AML-193 (cell line): Measurements from ENCODE around the gene ZIC1.

ENCODE experiments used
- DNase-seq, 2 experiments: peaks; one replicate each; lab custom pipeline; 2025; lab: John Stamatoyannopoulos, UW

ZIC1 gene

DNA sequence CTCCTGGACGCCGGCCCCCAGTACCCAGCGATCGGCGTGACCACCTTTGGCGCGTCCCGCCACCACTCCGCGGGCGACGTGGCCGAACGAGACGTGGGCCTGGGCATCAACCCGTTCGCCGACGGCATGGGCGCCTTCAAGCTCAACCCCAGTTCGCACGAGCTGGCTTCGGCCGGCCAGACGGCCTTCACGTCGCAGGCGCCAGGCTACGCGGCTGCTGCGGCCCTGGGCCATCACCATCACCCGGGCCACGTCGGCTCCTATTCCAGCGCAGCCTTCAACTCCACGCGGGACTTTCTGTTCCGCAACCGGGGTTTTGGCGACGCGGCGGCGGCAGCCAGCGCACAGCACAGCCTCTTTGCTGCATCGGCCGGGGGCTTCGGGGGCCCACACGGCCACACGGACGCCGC is 956 bp downstream of the ZIC1 start:
- no peak for DNase-seq

DNA sequence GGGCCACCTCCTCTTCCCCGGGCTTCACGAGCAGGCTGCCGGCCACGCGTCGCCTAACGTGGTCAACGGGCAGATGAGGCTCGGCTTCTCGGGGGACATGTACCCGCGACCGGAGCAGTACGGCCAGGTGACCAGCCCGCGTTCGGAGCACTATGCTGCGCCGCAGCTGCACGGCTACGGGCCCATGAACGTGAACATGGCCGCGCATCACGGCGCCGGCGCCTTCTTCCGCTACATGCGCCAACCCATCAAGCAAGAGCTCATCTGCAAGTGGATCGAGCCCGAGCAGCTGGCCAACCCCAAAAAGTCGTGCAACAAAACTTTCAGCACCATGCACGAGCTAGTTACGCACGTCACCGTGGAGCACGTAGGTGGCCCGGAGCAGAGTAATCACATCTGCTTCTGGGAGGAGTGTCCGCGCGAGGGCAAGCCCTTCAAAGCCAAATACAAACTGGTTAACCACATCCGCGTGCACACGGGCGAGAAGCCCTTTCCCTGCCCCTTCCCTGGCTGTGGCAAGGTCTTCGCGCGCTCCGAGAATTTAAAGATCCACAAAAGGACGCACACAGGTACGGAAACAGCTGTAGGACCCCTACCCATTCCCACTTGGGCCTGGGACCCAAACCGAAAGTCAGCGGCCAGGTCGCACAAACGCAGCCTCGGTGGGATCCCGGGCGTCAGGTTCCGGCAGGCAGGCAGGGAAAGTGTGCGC is 1.5 kb downstream of the ZIC1 start:
- DNase-seq, result no peak

DNA sequence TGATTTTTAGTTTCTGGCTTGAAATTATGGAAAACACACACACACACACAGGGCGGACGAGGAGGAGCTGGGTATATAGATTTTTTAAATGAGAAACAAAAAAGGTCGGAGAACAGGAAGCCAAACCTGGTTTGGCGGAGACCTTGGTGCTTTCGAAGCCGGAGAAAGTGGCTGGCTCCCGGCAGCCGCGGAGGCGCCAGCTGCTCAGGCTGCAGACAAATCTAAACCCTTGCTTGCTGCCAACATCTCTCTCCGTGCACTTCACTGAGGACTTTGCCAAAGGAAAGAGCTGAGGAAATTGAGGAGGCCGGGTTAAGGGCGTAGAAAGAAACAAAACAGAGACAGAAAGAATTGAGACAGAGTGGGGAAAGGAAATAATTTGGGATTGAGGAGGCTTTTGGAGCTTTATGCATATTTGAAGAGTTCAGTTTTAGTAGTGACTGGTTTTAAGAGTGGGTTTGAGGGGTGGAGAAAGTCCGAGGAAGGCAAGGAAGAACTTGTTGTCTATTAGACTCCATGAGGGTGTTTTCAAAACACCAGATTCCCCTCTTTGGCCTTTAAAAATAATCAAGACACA is 2.2 kb downstream of the ZIC1 start:
- DNase-seq, result no peak

DNA sequence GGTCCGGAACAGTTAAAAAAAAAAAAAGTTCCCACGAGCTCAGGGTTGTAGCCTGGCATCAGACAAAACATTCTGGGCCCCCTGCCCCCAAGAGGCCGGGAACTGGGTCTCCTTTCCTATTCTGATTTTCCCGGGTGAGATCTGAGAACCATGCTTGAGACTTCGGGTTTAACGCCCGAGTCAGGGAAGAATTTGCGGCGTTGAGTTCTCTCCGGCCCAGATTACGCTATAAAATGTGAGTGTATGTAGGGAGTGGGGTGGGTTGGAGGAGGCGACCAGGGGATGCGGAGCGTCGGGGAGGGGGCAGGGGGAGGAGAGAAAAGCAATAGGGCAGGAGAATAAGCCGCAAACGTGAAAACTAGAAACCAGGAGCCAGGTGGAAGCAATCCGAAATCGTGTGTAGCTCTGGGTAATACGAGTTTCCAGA is 2.7 kb downstream of the ZIC1 start:
- DNase-seq, result no peak

DNA sequence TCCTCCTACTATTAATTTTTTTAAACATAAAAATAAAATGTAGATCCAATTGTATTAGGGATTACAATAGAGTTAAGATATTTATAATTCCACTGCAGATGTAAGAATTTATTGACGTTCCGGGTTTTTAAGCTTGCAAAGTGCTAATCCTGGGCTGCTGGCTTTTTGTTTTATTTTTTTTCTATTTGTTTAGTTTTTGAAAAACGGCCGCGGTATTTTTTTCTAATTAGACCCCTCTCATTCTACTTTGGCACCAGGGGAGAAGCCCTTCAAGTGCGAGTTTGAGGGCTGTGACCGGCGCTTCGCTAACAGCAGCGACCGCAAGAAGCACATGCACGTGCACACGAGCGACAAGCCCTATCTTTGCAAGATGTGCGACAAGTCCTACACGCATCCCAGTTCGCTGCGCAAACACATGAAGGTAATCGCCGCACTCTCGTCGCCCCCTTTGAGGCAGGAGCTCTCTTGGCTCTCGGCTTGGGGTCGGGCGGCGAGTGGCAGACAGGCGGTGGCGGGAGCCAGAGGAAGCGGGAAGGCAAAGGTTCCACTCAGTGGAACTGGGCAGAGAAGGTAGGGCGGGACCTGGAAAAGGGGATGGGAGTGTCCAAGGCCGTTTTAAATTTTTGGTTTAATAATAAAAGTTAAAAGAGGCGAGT is 3.2 kb downstream of the ZIC1 start:
- no peak for DNase-seq

DNA sequence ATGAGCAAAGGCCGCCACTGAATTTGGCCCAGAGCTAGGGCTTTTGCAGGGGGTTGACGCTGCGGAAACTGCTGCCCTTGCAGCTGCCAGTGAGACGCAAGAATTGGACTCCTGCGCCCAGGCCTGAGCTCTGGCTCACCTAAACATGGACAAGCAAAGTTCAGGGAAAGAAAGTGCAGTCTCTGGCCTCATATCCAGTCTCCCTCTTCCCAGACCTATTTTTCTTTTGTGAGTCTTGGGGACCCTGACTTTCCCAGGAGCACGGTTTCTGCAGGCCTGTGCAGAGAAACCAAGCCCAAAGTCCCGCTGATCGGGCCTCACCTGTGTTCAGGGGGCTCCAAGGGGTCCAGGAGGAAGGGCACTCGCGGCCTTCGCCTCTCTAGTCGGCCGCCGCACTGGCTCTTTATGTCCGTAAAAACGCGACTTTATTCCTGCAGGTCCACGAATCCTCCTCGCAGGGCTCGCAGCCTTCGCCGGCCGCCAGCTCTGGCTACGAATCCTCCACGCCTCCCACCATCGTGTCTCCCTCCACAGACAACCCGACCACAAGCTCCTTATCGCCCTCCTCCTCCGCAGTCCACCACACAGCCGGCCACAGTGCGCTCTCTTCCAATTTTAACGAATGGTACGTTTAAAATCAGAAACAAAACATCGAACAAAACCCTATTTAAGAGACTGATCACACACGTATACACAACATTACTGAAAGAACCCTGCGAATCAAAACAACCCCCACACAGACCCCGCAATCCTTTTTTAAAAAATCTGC is 3.9 kb downstream of the ZIC1 start:
- DNase-seq, result no peak

DNA sequence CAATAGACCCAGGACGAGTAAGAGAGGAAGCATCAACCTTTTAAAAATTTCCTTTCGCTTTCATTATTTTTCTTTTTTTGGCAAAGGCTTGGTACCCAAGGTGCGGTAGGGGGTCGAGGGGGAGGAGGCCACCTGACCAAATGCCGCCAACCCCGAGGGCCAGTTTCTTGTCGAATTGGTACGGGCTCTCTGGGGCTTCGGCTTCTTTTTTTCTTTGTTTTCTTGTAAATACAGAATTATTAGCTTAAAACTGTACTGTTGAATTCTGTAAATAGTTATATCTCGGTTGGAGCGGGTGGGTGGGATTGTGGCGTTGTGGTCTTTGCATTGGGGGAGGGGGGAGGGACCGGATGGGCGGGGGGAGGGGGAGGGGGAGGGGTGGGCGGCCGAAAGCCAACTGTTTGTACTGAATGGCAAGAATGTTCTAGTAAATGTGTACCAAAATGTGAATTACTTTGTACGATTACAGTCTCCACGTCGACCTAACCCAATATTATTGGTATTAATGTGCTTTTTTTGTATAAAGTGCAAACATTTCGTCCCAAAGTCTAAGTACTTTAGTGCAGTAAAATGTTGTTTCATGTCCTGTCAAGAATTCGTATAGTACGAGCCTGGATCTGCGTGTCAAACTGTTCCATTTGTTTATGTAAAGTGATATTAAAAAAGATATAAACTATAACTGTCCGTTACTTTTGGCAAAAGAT is 4.7 kb downstream of the ZIC1 start:
- no peak for DNase-seq

DNA sequence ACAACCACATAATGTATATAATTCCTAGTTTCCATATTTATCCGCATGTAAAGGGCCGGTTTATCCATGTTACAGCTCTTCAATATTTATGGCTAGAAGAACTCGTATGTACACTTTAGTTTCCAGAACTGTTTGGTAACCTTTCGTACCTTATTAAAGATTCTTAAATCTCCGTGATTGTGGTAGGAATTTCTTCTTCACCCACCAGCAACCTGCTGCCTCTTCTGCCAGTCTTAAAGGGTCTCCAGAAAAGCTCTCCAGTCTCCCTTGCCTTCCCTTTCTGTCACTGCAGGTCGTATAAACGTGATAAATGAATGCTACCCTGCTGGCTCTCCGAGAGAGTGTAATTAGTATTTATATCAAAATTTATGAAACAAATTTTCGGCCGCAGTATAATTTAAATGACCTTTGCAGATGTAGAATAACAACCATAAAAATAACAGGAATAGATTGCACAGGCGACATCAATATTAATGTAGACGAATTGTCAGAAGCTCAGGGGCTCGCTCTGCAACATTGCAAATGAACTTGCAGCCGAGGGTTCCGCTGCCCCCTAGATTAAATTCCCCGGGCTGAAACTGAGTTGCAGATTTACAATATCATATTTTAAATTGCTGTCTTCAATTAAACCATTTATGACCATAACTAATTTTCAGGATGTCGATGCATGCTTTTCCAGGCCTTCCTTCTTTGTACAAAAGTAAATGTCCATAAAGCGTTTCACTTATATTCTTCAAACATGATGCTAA is 5.4 kb downstream of the ZIC1 start:
- DNase-seq, result no peak

DNA sequence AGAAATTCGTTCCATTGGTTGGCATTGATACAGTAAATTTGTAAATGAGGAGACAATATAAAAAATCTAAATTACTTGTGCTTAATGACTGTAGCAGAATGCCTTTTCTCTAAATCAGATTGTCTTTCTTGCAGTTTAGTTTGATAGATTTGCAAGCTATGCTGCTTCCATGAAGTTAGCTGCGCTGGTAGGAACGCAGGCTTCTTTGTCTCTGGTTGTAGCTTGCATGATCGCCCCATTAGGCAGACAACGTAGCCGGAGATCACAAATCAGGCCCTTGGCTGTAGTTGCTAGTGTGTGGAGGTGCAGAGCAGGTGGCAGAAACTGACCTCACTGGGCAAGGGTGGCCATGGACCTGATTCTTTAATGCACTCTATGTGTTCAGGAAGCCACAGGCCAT is 6.1 kb downstream of the ZIC1 start:
- no peak for DNase-seq

DNA sequence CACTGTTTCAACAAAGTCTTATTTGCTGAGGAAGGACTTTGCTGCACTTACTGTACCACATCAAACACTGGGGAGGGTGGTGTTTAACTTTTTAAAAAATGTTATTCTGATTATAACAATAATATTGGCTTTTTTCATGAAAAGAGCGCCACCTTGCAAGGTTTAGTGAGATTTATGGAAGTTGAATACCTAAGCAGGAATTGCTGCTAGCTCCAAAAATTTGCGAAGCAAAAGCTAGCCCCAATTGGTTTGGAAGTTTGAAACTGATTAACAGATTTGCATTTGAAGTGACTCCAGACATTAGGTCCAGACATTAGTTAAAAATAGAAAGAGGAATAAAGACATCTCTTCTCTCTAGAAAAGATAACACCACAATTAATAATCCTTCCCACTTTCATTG is 6.7 kb downstream of the ZIC1 start:
- DNase-seq, result no peak

DNA sequence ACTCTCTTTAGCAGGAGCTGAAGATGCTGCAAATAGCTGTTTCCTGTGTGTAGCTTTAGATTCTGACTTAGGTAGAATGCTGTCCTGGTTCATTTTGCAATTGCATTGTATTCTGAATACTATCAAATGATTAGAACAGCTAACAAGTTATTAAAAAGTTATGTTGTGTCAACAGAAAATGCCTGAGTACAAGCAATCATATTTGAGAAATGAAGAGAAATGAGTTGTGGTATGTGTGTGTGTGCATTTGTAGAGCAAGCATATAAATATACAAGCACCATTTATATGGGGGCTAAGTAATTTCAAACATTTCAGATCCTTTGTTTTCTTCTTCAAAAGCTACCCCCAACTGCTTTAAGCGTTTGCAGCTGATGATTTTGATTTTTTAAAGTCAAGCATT is 7.8 kb downstream of the ZIC1 start:
- no peak for DNase-seq

DNA sequence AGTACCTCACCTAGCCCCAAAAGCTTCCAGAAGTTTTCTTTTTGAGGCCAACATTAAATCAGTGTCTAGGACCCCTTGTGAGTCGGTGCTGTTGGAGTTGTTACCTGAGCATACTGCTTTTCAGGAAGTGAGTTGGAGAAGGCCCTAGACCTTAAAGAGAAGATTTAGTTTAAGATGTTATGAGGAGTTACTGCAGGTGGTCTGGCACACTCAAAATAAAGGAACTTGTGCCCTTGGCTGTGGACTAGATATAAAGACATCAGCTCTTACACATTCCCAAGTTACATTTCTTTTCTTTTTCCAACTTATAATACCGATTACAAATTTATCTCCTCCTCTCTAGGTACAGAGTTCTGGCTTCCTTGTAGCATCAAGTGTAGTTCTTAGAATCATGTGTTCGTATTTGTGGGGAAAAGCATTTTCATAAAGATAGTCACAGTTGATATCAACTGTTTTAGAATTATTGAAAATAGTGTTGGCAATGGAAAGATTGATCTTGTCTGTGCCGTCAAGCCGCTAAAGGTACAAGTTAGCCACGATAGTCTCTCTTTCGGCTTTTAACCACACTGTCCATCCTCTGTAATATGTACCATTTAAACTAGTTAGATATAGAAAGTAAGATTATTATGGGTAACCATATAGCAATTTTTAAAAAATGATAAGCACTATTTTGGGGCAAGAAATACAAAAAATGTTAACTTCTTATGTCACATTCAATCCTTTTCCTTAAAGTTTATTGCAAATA is 8.6 kb downstream of the ZIC1 start:
- no peak for DNase-seq

DNA sequence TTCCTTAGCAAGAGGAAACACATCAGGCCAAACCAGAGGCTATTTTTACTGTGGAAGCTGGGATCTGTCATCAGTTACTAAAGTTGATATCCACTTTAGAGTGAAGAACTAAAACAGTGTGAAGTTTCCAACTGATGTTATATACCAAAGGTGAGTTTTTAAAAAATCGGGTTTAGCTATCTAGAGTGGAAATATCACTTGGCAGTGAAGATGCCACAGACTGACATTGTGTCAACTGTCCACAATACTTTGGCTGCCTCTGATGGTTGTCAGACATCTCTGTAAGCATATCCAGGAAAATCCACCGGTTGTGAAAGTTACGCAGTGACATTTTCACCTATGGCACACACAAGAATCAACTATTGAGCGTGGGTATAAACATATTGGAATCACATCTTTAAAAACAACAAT is 9.2 kb downstream of the ZIC1 start:
- no peak for DNase-seq

DNA sequence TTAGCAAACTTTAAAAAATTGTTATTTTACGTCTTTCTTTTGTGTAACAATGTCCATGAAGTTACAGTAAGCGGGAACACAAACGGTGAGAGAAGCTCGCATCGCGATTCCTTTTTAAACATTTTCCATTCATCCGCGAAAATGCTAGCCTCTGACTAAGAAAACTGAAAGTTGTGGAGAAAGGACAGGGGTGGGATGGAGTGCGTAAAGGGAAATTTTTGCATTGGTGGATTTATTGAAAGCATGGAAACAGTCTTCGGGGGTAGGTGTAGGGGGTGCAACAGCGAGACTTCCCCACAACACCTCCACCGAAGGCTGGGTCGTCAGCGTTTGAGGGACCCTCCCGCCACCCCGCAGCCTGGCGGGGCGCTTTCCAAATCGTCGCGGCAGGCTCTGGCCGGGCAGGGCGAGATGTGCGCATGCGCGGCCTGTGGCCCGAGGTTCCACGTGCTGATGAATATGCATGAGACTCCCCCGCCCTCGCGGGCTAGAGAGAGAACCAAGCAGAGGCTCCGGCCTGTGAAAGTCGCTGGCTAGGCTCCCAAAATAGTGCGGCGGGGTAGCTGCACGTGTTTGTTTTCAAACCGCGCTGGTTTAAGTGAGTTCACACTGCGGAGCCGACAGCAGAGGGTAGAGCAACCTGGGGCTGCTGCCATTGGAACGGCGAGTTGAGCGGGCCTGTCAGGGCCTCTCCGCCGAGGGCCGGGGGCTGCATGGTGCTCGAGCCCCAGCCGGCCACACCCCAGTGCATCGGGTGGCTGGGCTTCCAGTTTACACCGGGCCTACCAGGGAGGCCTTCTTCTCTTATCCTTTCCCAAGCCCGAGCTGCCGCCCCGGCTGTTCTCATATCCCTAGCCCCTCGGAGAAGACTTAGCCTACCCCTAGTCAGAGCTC is 9.9 kb downstream of the ZIC1 start:
- DNase-seq, result no peak

DNA sequence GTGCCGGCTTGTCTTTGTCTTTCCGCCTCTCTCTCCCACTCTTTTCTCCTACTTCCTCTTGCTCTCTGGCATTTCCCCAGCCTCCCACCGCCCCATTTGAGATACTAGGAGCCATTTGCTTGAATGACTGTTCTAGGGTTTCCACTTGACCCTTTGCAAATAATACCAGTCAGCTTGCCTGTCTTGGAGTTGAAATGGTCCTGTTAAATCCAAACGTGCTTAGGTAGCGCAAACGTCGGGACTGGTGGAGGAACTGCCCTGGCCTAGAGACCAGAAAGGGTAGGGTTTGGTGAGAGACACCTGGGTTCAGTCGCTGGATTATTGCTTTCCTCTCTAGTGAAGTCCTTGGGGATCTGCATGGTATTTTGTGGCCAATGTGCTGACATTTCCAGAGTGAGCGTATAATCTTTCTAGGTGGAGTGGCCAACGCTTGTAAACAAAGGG is 10.6 kb downstream of the ZIC1 start:
- no peak for DNase-seq

DNA sequence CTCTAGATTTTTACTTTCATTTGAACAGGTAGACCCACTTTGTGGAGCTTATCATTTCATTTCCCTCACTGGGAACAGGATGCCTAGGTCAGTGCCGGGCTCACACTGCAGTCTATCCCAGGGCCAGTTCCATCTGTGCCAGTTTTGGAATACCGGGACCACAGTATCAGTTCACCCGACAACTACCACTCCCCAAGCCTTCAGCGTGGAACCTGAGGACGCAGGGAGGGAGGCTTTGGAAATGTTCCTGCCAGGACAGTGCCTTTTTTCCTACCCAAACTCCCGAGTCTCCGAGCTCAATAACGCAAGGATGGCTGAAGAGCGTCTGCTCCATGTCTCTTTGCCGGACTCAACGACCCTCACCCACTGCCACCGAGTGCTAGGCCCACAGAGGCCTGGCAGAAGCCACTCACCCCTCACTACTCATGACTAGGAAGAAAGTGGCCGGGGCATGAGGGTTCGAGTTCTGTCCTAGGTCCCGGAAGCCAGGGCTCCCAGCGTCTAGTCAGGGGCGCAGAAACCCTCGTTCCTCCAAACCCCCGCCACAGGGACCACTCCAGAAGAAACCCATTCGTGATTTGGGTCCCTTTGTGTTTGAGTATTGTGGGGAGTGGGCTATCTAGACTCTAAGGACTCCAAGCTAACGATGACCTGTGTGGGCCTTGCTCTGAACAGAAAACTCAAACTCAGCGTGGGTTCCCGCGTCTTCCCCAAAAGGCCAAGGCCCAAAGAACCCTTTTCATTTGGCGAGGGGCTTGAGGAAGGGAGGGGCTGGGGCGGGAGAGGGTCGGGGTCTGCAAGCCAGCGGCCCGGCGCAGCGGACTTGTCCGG is 11.4 kb downstream of the ZIC1 start:
- no peak for DNase-seq

DNA sequence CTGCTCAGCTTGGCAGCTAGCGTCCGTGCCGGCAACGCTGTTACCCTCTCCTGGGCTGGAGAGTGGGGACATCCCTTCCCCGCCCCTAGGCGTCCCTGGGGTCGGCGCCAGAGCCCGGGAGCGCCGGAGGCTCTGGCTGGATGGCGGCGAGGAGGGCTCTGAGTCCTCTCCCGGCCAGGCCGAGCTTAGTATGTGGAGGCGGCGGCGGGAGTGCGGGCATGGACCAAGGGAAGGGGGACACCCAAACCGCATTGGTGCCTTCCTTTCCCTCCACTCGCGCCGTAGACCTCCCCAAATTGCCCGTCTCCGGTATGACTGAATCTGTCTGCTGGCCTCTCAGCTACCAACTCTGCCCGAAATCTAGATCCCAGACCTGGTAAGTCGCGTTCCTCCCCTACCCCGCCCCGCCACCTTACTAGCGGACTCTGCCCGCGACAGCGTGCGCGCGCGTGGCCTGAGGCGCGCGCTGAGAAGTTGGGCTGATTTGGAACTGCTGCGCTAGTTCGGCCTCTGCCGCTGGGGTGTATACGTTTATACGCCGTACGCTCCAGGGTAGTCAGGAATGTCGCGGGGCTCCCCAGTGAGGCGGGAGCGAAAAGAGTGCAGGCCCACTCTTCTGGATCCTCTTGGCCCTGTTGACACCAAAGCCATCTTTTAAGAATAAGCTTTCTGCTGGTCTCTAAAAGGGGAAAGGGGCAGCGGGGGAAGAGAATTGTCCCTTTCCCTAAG is 12.2 kb downstream of the ZIC1 start:
- no peak for DNase-seq

DNA sequence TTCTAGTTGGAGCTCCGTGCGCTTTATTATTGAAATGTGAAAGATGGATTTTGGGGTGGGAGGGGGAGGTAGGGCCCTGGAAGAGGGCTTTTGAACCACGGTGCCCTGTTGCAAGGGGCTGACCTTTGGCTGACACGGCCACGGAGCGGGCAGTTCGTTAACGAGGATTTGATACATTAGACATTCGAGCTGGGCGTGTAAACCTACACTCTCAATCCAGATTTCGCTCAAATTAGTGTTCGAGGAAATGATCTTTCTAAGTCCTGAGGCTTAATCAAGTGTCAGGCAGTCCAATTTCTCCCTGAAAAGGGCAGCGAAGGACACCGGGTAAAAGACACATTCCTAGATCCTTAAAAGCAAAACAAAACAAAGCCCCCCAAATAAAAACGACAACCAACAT is 13.0 kb downstream of the ZIC1 start:
- DNase-seq, result no peak
